Astrocyte of the spinal cord (primary cell): ENCODE results near the gene APMAP.

Experiments
- DNase-seq: peaks from one replicate; pipeline ENCODE4 v3.0.0; 2011; ENCODE audit warnings: low read depth, low spot score
- H3K4me3 ChIP-seq: 2 replicates; pipeline ENCODE4 v1.5.1; 2011; ENCODE audit warnings: low read depth, mild to moderate bottlenecking, low read length, moderate library complexity
- in situ Hi-C: cut with HindIII; loops from 2 replicates; pipeline ENCODE4 v1.10.0; 2017; ENCODE audit warnings: low sequenced_read_pairs
- TF ChIP-seq, protein P1 (sequence below): IDR thresholded peaks from 2 replicates; pipeline ENCODE4 v1.5.1; 2012; ENCODE audit warnings: low read depth, mild to moderate bottlenecking, low read length, inconsistent platforms

The APMAP gene

DNA sequence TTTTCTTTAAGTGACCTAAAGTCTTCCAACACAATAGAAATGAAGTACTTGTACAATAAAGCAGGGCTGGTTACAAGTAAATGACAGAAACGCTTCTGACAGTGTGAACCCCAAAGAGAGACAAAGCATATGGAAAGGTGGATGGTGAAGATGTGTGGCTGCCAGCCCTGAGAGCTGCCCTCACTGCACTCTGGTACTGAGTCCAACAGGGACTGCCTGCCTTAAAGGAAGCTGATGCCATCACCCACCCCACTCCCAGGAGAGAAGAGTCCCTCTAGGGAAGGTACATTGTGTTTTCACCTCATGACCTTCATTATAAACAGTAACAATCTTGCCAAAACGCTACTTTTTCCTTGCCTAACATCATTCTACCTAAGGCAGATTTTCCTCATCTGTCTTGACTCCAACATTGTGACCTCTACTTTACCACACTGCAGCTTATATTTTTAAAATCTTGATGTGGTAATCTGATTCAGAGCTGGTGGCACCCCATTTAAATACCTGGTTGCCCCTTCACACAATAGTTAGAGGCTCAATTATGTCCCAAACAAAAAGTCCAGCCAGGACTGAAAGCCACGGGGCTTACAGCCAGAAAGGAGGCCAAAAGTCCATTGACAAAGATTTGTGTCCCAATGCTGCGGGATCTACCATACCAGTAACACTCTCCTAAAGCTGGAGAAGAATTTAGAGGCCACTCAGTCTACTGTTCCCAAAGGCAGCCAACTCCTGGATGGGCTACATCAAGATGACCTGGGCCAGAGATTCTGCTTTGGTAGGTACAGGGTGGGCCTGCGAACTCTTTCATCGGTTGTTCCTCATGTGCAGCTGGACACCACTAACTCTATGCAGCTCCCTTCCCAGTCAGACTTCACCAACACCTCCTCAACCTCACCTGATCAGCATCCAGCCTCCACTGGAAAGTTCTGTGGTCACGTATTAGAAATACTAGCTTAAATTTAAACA, 4.4 kb downstream of the APMAP start:
- in situ Hi-C loops, result no loop called here
- no peak for DNase-seq
- TF ChIP-seq, protein P1, sequence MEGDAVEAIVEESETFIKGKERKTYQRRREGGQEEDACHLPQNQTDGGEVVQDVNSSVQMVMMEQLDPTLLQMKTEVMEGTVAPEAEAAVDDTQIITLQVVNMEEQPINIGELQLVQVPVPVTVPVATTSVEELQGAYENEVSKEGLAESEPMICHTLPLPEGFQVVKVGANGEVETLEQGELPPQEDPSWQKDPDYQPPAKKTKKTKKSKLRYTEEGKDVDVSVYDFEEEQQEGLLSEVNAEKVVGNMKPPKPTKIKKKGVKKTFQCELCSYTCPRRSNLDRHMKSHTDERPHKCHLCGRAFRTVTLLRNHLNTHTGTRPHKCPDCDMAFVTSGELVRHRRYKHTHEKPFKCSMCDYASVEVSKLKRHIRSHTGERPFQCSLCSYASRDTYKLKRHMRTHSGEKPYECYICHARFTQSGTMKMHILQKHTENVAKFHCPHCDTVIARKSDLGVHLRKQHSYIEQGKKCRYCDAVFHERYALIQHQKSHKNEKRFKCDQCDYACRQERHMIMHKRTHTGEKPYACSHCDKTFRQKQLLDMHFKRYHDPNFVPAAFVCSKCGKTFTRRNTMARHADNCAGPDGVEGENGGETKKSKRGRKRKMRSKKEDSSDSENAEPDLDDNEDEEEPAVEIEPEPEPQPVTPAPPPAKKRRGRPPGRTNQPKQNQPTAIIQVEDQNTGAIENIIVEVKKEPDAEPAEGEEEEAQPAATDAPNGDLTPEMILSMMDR, result no peak
- no peak overlapping the region for H3K4me3 ChIP-seq

DNA sequence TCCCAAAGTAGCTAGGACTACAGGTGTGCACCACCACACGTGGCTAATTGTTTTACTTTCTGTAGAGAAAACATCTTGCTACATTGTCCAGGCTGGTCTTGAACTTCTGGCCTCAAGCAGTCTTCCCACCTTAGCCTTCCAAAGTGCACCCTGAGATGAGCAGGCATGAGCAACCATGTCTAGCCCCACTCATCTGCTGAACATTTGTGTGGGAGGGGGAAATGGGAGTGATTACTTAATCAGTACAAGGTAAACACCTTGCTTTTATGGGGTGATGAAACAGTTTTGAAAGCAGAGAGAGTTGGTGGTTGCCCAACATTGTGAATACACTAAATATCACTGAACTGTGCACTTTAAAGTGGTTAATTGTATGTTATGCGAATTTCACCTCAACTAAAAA, 5.3 kb downstream of the APMAP start:
- TF ChIP-seq, protein P1, result no peak
- no peak overlapping the region for H3K4me3 ChIP-seq
- in situ Hi-C loops, result no loop called here
- DNase-seq, result no peak

DNA sequence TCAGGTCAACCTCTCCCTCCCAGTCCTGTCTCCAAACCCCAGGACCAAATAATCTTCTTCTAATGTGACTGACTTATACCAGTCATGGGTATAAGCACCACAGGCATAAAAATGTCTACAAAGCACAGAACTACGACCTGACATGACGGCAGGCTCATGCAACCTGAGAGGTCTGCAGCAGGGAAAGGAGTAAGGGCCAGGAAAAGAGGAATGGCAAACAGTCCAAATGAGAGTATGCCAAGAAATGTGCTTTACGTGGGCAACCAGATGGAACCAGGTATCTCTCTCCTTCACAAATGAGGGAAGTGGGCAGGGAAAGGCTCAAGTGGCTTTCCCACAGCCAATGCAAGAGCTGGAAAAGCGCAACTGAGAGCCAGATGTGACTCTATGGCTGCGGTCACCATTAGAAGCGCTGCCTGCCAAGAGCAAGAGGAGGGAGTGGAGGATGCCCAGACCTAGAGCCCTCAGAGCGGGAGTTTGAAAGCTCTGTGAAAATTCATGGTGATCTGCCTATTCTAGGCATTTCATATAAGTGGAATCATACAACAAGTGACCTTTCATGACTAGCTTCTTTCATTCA, 6.0 kb downstream of the APMAP start:
- H3K4me3 ChIP-seq, result no peak overlapping the region
- no peak for DNase-seq
- TF ChIP-seq, protein P1, result no peak
- in situ Hi-C loops, result no loop called here

DNA sequence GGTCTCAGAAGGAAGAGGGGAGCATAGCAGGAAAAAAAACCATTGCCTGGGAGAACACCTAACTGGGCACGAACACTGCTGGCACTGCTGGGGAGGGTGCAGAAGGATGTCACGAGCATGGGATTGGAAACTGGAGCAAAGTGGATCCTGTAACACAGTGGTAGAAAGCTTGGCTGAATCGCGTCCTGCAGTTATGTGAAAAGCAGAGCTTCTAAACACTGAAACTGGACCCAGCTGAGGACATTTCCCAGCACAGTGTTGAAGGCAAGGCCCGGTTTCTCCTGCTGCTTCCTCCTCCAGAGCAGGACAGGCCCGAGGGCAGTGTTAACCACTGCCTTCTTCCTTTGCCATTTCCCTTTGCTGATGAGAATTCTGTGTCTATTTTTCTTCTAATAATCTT, 6.7 kb downstream of the APMAP start:
- no peak for DNase-seq
- H3K4me3 ChIP-seq, result no peak overlapping the region
- TF ChIP-seq, protein P1, result no peak
- in situ Hi-C loops, result no loop called here

DNA sequence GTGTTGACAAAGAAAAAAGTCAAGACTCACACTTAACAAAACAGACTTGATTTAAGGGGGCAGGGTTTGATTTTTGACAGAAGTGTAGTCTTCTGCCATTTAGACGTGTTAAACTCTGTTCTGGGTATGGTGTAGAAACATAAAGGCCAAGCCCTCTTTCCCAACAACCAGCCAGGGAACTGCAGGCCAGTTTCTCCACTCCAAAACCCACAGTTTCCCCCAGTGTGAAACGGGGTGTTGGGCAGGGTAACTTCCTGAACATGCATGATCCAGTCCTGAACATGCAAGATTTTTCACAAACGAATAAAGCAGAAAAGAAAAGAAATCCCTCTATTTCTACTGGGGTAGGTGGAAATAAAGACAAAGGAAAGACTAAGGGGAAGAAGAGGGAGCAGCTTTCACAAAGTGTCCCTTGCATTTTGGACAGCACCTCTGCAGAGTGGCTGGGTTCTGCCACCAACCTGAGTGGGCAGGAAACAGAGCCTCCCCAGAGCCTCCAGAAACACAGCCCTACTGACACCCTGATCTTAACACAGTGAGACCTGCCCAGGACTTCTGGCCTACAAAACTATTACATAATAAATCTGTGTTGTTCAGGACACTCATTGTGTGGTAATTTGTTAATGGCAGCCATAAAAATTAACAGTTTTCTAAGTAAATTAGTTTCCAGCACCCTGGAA, 7.5 kb downstream of the APMAP start:
- no peak for DNase-seq
- in situ Hi-C loops, result no loop called here
- TF ChIP-seq, protein P1, result no peak
- H3K4me3 ChIP-seq, result no peak overlapping the region

DNA sequence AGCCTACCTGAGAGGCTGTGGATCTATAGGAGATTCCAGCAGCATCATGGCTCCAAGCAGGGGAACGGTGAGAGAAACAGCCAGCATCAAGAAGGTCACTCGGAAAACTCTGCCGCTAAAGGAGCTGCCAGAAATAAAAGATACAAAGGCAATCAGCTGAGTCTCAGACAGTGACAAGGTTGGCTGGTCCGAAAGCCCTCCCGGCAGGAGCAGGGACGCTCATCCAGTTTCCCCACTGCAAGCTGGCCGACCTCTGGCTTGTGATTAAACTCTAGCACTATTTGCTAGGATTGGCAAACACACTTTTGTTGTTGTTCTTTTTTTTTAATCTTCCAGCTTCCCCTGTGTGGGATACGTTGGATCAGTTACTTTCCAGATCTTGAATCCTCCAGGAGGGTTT, 8.7 kb downstream of the APMAP start:
- in situ Hi-C loops, result no loop called here
- TF ChIP-seq, protein P1, result no peak
- DNase-seq, result no peak
- no peak overlapping the region for H3K4me3 ChIP-seq
